Measurements from ENCODE around the gene RNF225.
"Not testable (repeated sequence)": the region's sequence is repeated elsewhere in the genome, so short reads cannot be mapped to it uniquely, and the experiment has no call there.

- not testable (repeated sequence) for TF ChIP-seq EZH2 (IDR thresholded peaks at IDR 0.05; ENCODE audit: borderline replicate concordance, low read length)
- TF ChIP-seq, protein P1, sequence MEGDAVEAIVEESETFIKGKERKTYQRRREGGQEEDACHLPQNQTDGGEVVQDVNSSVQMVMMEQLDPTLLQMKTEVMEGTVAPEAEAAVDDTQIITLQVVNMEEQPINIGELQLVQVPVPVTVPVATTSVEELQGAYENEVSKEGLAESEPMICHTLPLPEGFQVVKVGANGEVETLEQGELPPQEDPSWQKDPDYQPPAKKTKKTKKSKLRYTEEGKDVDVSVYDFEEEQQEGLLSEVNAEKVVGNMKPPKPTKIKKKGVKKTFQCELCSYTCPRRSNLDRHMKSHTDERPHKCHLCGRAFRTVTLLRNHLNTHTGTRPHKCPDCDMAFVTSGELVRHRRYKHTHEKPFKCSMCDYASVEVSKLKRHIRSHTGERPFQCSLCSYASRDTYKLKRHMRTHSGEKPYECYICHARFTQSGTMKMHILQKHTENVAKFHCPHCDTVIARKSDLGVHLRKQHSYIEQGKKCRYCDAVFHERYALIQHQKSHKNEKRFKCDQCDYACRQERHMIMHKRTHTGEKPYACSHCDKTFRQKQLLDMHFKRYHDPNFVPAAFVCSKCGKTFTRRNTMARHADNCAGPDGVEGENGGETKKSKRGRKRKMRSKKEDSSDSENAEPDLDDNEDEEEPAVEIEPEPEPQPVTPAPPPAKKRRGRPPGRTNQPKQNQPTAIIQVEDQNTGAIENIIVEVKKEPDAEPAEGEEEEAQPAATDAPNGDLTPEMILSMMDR (IDR thresholded peaks at IDR 0.05; ENCODE audit: low read length): not testable (repeated sequence)
Measured at GRCh38 chr19:58348080-58348479, 47.4 kb upstream of the RNF225 start.
